Measurements from ENCODE around the gene HK3.

HK3 gene

GRCh38 chr5:176927562-176927961 is 28.4 kb upstream of the HK3 start:
- H3K36me3 ChIP-seq, result peaks cover 16% of the 10 kb centered on the region
- no peaks in the 10 kb centered on the region for H3K9me3 ChIP-seq
- H3K4me3 ChIP-seq (ENCODE audit: low read depth in 1 of 2, low read length in 1 of 2), result no peak overlapping the region
- peaks cover 17% of the 10 kb centered on the region in 2 experiments for H3K4me1 ChIP-seq (ENCODE audit: control insufficient read depth in 1 of 2, insufficient read depth in 1 of 2, low read depth in 1 of 2, low read length in 1 of 2)
- no peaks in the 10 kb centered on the region for H3K27me3 ChIP-seq
- H3K27ac ChIP-seq, result no peak overlapping the region
- no peak for TF ChIP-seq CTCF (IDR thresholded peaks at IDR 0.05)

GRCh38 chr5:176922817-176923216 is 23.7 kb upstream of the HK3 start:
- Histone ChIP-seq H3K4me1 (ENCODE audit: control insufficient read depth in 1 of 2, insufficient read depth in 1 of 2, low read depth in 1 of 2, low read length in 1 of 2) (peaks cover 0 to under 1% of the 10 kb centered on the region in 2 experiments), H3K9me3 (no peaks in the 10 kb centered on the region), H3K36me3 (no peaks in the 10 kb centered on the region), H3K27ac (no peak overlapping the region), H3K27me3 (no peaks in the 10 kb centered on the region), H3K4me3 (ENCODE audit: low read depth in 1 of 2, low read length in 1 of 2) (no peak overlapping the region)
- no peak for TF ChIP-seq CTCF (IDR thresholded peaks at IDR 0.05)

GRCh38 chr5:176921714-176922113 is 22.6 kb upstream of the HK3 start:
- Histone ChIP-seq H3K4me1 (ENCODE audit: control insufficient read depth in 1 of 2, insufficient read depth in 1 of 2, low read depth in 1 of 2, low read length in 1 of 2) (no peaks in the 10 kb centered on the region), H3K4me3 (ENCODE audit: low read depth in 1 of 2, low read length in 1 of 2) (no peak overlapping the region), H3K9me3 (no peaks in the 10 kb centered on the region), H3K27me3 (no peaks in the 10 kb centered on the region), H3K27ac (no peak overlapping the region), H3K36me3 (no peaks in the 10 kb centered on the region)
- no peak for TF ChIP-seq CTCF (IDR thresholded peaks at IDR 0.05)

GRCh38 chr5:176918613-176919012 is 19.5 kb upstream of the HK3 start:
- H3K4me3 ChIP-seq (ENCODE audit: low read depth in 1 of 2, low read length in 1 of 2), result no peak overlapping the region
- TF ChIP-seq CTCF (IDR thresholded peaks at IDR 0.05), result no peak
- no peaks in the 10 kb centered on the region for H3K4me1 ChIP-seq (ENCODE audit: control insufficient read depth in 1 of 2, insufficient read depth in 1 of 2, low read depth in 1 of 2, low read length in 1 of 2)
- H3K9me3 ChIP-seq, result no peaks in the 10 kb centered on the region
- H3K36me3 ChIP-seq, result no peaks in the 10 kb centered on the region
- no peaks in the 10 kb centered on the region for H3K27me3 ChIP-seq
- H3K27ac ChIP-seq, result no peak overlapping the region

GRCh38 chr5:176916337-176916736 is 17.2 kb upstream of the HK3 start:
- TF ChIP-seq CTCF (IDR thresholded peaks at IDR 0.05), result no peak
- H3K27ac ChIP-seq, result no peak overlapping the region
- H3K4me1 ChIP-seq (ENCODE audit: control insufficient read depth in 1 of 2, insufficient read depth in 1 of 2, low read depth in 1 of 2, low read length in 1 of 2), result no peaks in the 10 kb centered on the region
- no peak overlapping the region for H3K4me3 ChIP-seq (ENCODE audit: low read depth in 1 of 2, low read length in 1 of 2)
- H3K27me3 ChIP-seq, result no peaks in the 10 kb centered on the region
- H3K36me3 ChIP-seq, result no peaks in the 10 kb centered on the region
- no peaks in the 10 kb centered on the region for H3K9me3 ChIP-seq

GRCh38 chr5:176915906-176916305 is 16.8 kb upstream of the HK3 start:
- no peak overlapping the region for H3K4me3 ChIP-seq (ENCODE audit: low read depth in 1 of 2, low read length in 1 of 2)
- no peak overlapping the region for H3K27ac ChIP-seq
- no peak for TF ChIP-seq CTCF (IDR thresholded peaks at IDR 0.05)
- no peaks in the 10 kb centered on the region for H3K36me3 ChIP-seq
- no peaks in the 10 kb centered on the region for H3K4me1 ChIP-seq (ENCODE audit: control insufficient read depth in 1 of 2, insufficient read depth in 1 of 2, low read depth in 1 of 2, low read length in 1 of 2)
- H3K27me3 ChIP-seq, result no peaks in the 10 kb centered on the region
- H3K9me3 ChIP-seq, result no peaks in the 10 kb centered on the region
